AG04450 (cell line): ENCODE results near the gene SUMO3. TPM values are rescaled to one million over a fixed set of nuclear protein-coding genes. Genes with fewer than 3 reads are reported as not detected.

ENCODE experiments used
- CTCF ChIA-PET: fragments of 300-600, 350-600 bp; formaldehyde crosslinking; extraction: SDS; loops from one replicate; lab custom pipeline; 2022; ENCODE audit warnings: antibody characterized with exemption, inconsistent platforms; lab: Charles Lee
- POLR2A ChIA-PET: fragments of 350-600 bp; formaldehyde crosslinking; extraction: SDS; loops from one replicate; lab custom pipeline; 2021; ENCODE audit warnings: antibody characterized with exemption, inconsistent platforms; lab: Yijun Ruan, JAX
- DNase-seq: peaks from one replicate; pipeline ENCODE4 v3.0.0-alpha.2; 2011; ENCODE audit warnings: low read depth, low spot score
- H3K27ac ChIP-seq: one replicate; pipeline ENCODE4 v1.5.1; 2012; ENCODE audit warnings: low read depth, low read length, control low read depth
- H3K27me3 ChIP-seq: one replicate; pipeline ENCODE4 v1.6.0; 2012; ENCODE audit warnings: low read length; ENCODE audit not compliant: control insufficient read depth, insufficient read depth
- H3K4me3 ChIP-seq: 2 replicates; pipeline ENCODE4 v1.5.1; 2011; ENCODE audit warnings: mild to moderate bottlenecking, low read depth, low read length, control low read depth
- H3K9me3 ChIP-seq: 2 replicates; pipeline ENCODE4 v1.5.1; 2012; ENCODE audit warnings: low read length; ENCODE audit not compliant: control insufficient read depth, insufficient read depth
- CTCF ChIP-seq: IDR thresholded peaks from 2 replicates; pipeline ENCODE4 v1.5.1; 2011; ENCODE audit warnings: low read depth, low read length, control low read depth, inconsistent platforms
- polyA plus RNA-seq: library from polyadenylated mRNA; depleted of rRNA; stranded (reverse); fragments of >200 nt; gene quantifications from 2 replicates; pipeline ENCODE4 v1.2.3, GENCODE V29; 2011

SUMO3 gene
- polyA plus RNA-seq, 1 experiment, result 134 TPM

- H3K27me3 ChIP-seq, result no peaks in the 10 kb centered on the region
- no peak for DNase-seq
- CTCF ChIA-PET, result no interaction called here
- no peaks in the 10 kb centered on the region; the same call in 1 of the 2 replicates for H3K9me3 ChIP-seq
- POLR2A ChIA-PET, result no interaction called here
- H3K4me3 ChIP-seq, result no peak overlapping the region
- TF ChIP-seq CTCF, result no peak
- no peak overlapping the region for H3K27ac ChIP-seq
Observed at GRCh38 chr21:44862869-44863685, 45.2 kb upstream of the SUMO3 start.

GRCh38 chr21:44858791-44859190, 40.9 kb upstream of the SUMO3 start:
- no peaks in the 10 kb centered on the region for H3K27me3 ChIP-seq
- ChIA-PET POLR2A (no interaction called here), CTCF (no interaction called here)
- no peaks in the 10 kb centered on the region; the same call in 1 of the 2 replicates for H3K9me3 ChIP-seq
- H3K4me3 ChIP-seq, result no peak overlapping the region
- TF ChIP-seq CTCF, result no peak
- no peak for DNase-seq
- H3K27ac ChIP-seq, result no peak overlapping the region

- no peak overlapping the region for H3K4me3 ChIP-seq
- H3K27ac ChIP-seq, result no peak overlapping the region
- no peak for DNase-seq
- no peaks in the 10 kb centered on the region; the same call in 1 of the 2 replicates for H3K9me3 ChIP-seq
- H3K27me3 ChIP-seq, result no peaks in the 10 kb centered on the region
- ChIA-PET POLR2A (no interaction called here), CTCF (interaction anchor here (0.9 to 1.2 kb wide), 2 partner anchors 12 to 65 kb away, joined by 3 to 4 read pairs; no protein-coding TSS in a partner anchor)
- no peak for TF ChIP-seq CTCF
Observed at GRCh38 chr21:44858291-44858690, 40.4 kb upstream of the SUMO3 start.

GRCh38 chr21:44857127-44857892, 39.4 kb upstream of the SUMO3 start:
- ChIA-PET POLR2A (no interaction called here), CTCF (interaction anchor here (0.9 to 1.2 kb wide), 2 partner anchors 11 to 64 kb away, joined by 3 to 4 read pairs; no protein-coding TSS in a partner anchor)
- no peak for TF ChIP-seq CTCF
- H3K9me3 ChIP-seq, result no peaks in the 10 kb centered on the region; the same call in 1 of the 2 replicates
- H3K27me3 ChIP-seq, result no peaks in the 10 kb centered on the region
- DNase-seq, result no peak
- H3K4me3 ChIP-seq, result no peak overlapping the region
- no peak overlapping the region for H3K27ac ChIP-seq

GRCh38 chr21:44856131-44856530, 38.3 kb upstream of the SUMO3 start:
- H3K27ac ChIP-seq, result no peak overlapping the region
- no peak for DNase-seq
- no peaks in the 10 kb centered on the region for H3K27me3 ChIP-seq
- no peak overlapping the region for H3K4me3 ChIP-seq
- TF ChIP-seq CTCF, result no peak
- ChIA-PET CTCF (no interaction called here), POLR2A (no interaction called here)
- H3K9me3 ChIP-seq, result no peaks in the 10 kb centered on the region; the same call in 1 of the 2 replicates
